HG02852 (cell line): ENCODE data around the gene CNKSR1.

Experiments used
- ATAC-seq: cut with Tn5 transposase; IDR thresholded peaks from one replicate; pipeline ENCODE4 v1.9.1; 2021; ENCODE audit warnings: mild to moderate bottlenecking, moderate library complexity; ENCODE audit not compliant: unreplicated experiment

Gene CNKSR1

DNA sequence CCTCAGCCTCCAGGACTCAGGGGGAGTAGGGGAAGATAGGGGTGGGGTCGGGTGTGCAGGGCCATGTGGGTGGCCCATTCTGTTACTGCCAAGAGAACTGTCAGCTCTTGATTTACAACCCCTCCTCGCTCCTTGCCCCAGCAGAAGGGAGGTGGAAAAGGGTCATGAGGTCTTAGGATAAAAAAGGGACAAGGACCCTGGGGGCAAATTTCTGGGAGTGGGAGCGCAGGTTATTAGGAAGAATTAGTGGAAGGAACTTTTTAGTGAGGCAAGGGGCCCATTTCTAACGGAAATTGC lies 17.6 kb upstream of the CNKSR1 start:
- ATAC-seq, result no peak

DNA sequence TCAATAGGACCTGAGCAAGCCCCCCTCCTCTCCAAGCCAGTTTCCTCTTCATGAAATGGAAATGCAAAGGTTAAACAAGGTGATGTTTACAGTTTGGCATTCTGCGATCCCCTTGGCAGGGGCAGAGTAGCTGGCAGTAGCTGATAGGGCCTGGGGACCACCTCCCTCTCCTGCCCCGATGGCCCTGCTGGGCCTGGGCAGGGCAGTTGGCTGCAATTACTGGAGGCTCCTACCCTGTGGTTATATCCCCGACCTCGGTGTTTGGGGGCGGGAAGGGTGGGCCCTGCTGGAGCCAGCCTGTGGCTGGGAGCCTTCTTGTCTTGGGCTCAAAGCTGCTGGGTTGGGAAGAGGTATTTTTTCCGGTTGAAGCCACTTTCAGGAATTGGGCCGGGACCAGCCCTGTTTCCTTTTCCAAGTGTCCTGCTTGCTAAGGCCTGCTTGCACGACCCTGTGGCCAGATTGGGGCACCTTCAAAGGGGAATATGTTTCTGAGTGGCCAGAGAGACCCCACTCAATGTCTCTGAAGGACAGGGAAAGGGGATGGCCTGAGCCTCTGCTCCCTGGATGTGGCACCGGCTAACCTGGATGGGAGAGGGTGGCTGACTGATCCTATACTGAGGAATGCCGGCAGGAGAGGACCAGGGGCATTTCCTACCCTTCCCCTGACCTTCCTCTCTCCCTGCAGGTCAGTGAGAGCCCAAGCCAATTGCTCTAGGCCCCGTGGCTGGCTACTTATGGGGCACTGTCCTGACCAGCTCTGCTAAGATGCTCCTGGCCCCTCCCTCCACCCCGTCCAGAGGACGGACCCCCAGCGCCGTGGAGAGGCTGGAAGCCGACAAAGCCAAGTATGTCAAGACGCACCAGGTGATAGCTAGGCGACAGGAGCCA lies 16.5 kb upstream of the CNKSR1 start:
- ATAC-seq, result no peak

DNA sequence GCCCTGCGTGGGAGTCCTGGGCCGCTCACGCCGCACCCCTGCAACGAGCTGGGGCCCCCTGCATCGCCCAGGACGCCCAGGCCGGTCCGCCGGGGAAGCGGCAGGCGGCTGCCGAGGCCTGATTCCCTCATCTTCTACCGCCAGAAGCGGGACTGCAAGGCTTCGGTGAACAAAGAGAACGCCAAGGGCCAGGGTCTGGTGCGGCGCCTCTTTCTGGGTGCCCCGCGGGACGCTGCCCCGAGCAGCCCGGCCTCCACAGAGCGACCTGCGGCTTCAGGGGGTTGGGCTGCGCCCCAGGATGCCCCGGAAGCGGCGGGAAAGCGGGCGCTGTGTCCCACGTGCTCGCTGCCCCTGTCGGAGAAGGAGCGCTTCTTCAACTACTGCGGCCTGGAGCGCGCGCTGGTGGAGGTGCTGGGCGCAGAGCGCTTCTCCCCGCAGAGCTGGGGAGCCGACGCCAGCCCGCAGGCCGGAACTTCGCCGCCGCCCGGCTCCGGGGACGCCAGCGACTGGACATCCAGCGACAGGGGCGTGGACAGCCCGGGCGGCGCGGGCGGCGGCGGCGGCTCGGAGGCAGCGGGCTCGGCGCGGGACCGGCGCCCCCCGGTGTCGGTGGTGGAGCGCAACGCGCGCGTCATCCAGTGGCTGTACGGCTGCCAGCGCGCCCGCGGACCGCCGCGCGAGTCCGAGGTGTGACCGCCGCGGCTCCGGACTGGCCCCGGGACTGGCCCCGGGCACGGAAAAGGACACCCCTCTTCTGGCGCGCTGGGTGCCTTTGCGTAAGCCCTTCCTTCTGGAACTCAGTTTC lies 15.7 kb upstream of the CNKSR1 start:
- no peak for ATAC-seq

DNA sequence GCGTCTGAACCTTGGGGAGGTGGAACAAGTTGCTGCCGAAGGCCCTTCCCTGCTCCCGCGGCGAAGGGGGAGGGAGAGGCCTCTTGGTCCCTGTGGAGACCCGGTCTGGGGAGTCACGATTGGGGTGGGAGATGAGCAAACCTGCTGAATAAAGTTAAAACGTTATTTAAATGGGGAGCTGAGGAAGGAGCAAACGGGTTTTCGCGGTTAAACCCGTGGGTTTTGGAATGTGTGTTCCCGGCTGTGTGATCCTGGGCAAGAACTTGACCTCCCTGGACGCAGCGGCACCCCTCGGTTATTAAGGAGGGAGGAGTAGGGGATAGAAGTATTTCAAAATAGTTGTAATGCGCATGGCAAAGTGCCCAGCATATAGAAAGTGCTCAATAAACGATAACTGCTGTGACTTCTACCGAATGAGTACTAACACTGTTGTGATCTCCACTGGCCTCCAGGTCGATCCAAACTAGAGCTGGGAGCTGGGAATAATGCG lies 15.0 kb upstream of the CNKSR1 start:
- ATAC-seq, result no peak

DNA sequence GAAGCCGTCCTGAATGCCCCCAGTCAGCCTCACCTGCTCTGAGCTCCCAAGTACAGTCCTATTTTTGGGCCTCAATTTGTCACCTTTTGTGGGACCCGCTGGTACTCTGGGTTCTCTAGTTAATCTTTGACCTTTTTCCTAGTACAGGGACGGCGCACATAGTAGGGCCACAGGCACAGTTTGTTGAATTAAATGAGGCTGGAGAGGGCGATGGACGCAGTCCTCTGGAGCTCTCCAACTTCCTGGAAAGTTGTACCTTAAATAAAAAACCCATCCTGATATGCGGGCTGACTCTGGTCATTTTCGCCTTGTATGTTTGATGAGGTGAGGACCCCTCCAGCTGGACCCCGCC lies 13.6 kb upstream of the CNKSR1 start:
- no peak for ATAC-seq

DNA sequence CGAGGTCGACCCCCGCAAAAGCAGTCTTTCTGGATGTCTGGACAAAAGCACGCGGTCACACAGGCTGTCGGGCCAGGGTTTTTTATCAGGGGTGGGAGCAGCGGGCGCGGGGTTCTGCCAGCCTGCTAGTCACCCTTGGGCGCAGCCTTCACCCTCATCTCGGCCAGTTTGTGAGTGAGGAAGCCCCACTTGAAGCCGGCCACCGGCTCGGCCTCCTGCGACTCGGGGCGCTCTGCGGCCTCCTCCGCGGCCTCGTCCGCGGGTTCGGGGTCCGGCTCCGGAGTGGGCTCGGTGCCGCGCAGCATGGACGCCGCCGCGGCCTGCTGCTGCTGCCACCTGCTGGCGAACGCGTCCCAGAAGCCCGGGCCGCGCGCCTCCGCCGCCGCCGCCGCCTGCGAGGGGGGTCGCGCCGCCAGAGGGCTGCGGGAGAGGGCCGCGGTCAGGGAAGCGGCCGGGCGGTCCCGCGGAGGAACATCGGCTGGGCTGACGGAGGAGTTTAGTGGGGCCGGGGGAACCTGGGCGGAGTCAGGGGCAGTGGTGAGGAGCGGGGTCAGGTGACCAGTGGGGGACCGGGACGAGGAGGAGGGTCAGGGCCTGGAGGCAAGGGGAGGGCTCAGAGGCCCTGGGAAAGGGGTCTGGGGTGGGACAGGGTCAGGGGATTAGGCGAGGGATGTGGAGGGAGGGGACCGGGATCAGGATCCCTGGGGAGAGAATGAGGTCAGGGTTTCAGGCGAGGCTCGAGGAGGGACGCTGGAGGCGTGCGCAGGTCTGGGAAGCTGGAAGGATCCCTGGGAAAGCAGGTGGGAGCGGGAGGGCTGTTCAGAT lies 13.0 kb upstream of the CNKSR1 start:
- no peak for ATAC-seq

DNA sequence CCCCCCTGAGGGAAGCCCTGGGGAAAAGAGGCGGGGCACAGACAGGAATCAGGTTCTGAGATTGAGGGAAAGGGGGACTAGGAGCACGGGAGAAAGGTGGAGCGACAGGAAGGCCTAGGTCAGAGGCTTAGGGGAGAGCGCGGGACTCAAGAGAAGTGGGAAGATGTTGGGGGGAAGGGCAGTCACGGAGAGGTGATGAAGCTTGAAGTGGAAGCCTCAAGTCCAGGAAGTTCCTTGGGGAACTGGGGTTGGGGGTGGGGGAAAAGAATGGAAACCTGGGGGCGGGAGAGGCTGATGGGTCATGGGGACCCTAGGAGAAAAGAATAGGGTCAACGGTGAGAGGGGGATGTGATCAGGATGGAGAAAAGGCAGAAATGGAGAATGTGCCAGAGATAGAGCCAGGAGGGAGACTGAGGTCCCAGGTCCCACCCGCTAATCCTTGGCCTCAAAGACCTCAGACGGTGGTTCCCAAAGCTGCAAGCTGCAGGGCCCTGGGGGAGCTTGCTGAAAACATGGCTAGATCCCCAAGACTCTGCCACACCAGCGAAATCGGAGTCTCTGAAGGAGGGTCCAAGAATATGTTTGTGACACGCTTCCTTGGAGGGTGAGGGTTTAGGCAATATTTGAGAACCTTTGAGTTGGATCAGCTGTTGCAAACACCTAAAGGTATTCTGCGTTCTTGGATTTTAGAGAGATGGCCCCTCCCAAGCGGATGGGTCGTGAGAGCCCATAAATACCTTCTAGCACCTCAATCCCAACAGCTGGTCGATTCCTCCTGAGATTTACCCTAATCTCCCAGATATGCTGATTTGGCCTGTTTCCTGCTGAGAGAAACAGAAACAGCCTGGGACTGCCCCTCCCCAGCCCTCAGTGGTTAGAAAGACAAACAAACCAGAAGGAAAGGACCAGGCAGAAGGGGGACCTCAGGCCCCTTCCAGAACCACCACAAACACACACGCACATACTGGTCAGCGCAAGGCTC lies 12.1 kb upstream of the CNKSR1 start:
- ATAC-seq, result no peak

DNA sequence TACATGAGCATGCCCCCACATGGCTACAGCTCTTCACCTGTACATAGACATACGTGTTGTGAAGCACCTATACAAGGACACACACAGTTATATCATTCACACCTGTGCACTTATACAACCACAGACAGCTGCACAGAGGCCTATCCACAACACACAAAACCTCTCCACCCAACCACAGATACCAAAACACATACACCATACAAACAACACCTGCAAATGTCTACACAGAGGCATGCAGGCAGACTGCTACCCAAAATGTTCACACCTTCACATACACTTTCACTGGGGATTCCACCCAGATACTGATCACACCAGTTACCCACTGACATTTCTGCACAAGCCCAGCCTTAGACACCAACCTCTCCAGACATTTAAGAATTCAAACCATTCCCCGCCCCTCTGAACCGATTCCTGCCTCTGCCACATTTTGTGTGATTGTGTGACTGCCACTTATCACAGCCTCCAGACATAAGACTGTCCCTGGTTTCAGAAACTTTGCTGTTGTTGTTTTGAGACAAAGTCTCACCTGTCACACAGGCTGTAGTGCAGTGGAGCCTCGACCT lies 10.5 kb upstream of the CNKSR1 start:
- no peak for ATAC-seq

DNA sequence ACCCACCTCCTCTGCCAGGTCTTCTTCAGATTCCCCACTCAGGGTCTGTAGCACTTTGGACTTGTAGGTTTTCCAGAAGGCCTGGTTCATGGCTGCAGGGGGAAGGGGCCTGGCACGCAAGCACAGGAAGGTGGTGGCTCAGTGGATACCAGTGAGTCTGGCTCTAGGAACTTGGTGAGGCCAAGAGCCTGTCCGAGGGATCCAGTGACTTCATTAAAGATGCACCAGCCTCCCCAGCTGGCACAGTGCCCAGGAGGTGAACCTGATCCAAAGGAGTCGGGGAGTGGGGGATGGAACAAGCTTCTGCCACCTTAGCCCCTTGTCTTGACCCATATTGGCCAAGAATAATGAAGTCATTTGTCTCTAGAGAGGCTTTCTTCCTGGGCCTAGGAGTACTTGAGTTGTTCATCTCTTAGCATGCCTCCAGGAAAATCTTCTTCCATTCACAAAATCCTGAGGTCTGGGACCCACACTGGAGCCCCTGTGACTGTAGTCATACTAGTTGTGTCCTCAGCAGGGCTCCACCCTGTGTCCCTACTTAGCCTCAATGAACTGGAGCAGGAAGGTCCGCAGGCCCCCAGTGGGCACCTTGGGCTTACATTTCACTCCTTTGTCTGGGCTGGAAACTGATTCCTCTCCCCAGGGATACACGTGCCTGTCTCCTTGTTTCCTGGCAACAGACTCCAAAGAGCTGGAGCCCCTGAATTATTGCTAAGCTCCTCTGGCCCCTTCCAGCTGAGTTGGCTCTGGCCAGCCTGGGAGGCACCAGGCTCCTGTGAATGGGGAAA lies 8.7 kb upstream of the CNKSR1 start, which contains the start of gene C1orf232:
Gene C1orf232, minus strand, starts transcription at position 554 of the 788 bp plus-strand sequence. Its CDS starts 464 bp downstream, at position 90.
- no peak for ATAC-seq

DNA sequence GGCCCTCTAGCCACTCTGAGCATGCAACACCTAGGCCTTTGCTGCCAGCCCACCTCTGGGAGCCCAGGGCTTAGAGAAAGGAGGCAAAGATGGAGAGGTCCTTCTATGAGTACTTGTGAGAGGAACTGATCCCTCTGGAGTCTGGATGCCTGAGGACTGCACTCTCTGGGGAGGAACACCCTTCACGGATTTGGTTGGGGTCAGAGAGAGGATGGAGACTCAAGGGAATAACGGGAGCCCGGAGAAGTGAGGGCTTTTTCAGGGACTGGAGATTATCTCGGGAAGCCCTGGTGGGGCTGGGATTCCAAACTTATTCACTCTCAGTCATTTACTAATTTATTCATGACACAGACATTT lies 8.1 kb upstream of the CNKSR1 start:
- ATAC-seq, result no peak

DNA sequence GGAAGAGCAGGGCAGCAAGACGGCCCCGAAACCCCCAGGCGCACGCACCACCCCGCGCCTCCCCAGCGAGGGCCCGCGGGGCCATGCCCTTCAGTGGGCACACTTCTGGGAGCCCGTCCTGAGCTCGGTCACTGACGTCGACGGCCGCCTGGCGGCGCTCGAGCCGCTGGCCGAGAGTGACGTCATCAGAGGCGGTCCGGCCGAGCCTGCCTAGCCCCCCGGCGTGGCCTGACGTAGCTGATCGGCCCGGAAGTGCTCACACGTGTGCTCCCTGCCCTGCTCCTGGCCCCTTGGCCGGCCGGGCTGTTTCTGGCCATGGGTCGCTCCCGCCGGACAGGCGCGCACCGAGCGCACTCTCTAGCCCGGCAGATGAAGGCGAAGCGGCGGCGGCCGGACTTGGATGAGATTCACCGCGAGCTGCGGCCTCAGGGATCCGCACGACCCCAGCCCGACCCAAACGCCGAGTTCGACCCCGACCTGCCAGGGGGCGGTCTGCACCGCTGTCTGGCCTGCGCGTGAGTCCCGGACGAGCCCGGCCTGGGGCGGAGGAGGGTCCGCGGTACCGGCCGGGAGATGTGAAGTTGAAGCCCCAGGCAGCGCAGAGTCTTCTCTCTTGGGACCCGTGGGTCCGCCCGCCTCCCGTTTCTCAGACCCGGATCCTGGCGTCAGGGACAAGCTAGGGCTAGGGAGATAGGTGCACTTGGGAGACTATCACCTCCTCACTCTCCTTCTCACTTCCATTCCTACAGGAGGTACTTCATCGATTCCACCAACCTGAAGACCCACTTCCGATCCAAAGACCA lies 7.4 kb upstream of the CNKSR1 start, which contains the start of gene ZNF593:
Gene ZNF593, plus strand, starts transcription at position 240 of the 803 bp plus-strand sequence. Its CDS starts 76 bp downstream, at position 316.
- peak; percentile 92 for ATAC-seq

DNA sequence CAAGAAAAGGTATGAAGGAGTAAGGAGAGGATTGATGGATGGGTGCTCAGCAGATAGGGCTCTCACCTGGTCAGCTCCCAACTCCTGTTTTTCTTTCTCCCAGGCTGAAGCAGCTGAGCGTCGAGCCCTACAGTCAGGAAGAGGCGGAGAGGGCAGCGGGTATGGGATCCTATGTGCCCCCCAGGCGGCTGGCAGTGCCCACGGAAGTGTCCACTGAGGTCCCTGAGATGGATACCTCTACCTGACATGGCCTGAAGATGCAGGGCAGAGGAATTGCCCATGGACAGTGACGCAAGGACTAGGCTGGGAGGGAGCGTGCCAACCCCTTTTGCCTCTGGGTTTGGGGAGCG lies 6.8 kb upstream of the CNKSR1 start:
- ATAC-seq, result no peak

DNA sequence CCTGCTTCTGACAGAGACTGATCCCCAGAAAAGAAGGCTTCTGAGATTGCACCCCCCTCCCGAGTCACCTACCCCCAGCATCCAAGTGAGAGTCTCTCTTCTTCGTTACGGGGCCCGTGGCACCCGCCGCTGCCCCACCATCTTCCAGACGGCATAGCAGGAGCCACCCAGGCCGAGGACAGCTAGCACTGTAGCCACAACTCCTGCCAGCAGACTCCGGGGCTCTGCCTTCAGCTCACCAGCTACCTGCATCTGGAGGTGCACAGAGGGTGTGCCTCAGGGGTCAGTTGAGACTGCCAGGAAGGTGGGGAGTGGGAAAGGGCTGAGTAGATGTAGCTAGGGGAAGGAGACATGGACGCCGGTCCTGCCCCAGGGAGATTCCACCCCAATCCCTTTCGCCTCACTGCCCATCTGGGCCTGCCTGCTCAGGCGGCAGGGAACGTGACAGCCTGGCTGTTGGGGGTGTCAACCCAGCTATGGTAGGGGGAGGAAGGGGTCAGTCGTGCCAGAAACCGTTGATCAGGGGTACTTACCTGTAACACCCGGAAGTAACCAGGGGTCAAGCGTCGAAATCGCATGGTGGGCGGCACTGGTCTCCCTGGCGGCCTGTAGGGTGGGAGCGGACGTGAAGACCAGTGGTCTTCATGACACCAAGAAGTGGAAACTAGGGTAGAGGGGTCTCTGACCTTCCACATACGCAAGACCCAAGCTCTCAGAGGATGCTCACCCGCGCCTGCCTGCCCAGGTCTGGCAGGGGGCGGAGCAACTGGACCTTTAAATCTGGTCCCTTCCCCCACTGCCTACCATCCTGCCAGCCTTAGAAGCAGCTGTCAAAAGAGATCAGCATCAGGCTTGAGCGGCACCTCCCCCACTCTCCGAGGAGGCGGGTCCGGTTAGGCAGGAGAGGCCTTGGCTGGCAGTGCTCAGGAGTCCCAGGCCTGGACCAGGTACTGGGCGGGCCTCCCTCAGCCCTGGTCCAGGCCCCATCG lies 5.9 kb upstream of the CNKSR1 start, which contains the start of gene ZNF593OS:
Gene ZNF593OS, minus strand, starts transcription at position 749 of the 989 bp plus-strand sequence. Its CDS starts 171 bp downstream, at position 578.
- no peak for ATAC-seq

DNA sequence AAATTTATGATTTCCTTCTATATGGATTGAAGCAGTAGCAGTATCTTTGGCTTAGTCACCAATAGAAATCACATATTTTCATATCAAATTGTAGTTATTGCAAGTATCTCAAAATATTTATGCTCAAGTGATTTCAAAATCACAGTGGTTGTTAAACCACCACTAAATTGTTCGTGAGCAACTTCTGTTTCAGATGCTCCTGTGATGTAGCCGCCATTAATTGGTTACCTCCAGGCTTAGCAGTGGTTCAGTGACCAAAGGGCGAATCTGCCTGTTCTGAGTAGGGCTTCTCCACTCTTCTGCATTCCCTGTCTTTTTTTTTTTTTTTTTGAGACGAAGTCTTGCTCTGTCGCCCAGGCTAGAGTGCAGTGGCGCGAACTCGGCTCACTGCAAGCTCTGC lies 1.9 kb upstream of the CNKSR1 start:
- ATAC-seq, result no peak

DNA sequence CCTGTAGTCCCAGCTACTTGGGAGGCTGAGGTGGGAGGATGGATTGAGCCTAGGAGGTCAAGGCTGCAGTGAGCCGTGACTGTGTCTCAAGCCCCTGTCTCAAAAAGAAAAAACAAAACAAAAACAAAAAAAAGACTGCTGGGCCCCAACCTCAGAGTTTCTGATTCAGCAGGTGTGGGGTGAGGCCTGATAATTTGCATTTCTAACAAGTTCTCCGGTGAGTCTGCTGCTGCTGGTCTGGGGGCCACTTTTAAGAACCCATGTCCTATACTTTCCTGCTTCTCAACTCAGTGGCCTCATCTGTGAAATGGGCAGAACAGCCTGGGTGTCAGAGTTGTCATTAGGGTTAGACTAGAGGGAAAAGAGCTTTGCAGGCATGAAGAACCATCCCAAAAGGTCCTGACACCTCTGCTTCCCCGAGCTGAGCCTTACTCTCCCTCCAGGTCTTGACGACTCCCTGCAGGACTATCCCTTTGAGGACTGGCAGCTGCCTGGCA lies 2.8 kb downstream of the CNKSR1 start:
- ATAC-seq, result no peak

DNA sequence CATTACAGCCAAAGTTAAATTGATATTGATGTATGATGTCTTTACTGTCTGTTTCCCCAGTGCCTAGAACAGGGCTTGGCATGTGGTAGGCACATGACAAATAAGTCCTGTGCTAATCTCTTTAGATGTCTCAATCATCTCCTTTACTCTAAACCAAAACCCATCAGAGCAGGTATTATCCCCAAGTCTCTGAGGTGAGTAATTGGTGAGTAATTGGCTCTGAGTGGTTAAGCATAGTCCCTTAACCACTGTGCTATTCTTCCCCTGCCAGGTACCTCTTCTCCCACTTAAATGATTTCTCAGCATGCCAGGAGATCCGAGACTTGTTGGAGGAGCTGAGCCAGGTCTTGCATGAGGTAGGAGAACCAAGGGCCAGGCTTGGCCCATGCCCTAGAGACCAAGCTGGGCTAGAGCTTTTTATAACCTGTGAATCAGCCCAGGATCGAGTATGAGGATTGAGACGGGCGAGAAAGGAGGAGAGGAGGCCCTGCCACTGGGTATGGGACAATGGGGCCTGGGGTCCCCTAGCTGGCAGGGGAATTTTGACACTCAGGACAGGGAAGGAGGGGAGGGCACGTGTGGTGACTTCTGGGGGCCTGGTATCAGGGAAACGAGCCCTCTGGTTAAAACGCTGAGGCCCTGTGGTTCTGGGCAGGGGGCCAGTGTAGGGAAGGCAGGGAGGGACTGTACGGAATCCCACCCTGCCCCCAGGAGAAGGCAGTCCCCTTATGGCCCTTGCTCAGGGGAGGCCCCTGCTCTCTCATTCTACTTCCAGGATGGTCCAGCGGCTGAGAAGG lies 4.5 kb downstream of the CNKSR1 start:
- ATAC-seq, result no peak
